Measurements from ENCODE around the gene ADAMTSL2.

Gene ADAMTSL2

DNA sequence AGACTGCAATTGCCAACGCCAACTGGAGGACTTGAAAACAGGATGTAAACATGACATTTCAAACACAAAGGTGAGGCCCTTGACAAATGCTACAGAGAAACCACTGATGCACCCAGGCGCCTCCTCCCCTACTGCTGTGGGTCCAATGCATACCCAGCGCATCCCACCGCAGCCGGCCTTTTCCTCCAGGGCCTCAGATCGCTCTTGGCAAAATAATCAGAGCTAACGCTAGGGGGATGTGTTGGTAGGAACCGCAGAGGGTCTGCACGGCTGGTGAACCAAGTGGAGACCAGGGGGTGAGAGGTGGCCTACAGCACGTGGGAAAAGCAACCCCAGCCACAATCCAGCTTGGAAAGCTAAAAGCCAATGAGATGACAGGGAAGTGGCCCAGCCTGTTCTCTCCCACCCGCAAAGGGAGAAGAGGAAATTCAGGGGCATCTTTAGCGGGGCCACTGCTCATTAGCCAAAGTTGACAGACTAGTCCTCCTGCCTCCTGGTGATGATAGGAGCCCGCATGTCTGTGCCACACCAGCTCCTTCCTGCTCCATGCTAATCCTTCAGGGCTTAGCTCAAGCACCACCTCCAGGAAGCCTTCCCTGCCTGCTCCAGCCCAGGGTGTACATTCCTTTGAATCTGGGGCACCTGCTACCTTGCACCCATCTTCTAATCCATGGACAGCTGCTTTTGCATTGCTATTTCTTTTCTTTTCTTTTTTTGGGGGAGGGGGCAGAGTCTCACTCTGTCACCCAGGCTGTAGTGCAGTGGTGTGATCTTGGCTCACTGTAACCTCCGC lies 68.8 kb downstream of the ADAMTSL2 start:
- DNase-seq (ENCODE audit: low spot score): peak; percentile 80

DNA sequence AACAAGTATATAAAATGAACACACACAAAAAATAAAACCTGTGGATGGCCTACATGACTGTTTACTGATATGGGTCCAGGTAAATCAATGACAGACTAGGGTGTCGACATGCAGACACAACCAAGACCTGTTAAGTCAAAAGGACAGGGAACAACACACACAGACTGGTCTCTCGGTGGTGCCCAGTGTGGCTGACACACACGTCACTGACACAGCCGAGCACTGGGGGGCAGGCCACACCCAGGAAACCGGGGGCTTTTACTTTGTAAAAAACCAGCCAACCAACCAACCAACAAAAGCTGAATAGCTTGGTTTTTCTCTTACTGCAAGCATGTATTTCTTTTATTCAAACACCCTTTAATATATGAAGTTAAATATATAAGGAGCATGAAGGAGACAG lies 69.7 kb downstream of the ADAMTSL2 start:
- DNase-seq (ENCODE audit: low spot score): no peak

DNA sequence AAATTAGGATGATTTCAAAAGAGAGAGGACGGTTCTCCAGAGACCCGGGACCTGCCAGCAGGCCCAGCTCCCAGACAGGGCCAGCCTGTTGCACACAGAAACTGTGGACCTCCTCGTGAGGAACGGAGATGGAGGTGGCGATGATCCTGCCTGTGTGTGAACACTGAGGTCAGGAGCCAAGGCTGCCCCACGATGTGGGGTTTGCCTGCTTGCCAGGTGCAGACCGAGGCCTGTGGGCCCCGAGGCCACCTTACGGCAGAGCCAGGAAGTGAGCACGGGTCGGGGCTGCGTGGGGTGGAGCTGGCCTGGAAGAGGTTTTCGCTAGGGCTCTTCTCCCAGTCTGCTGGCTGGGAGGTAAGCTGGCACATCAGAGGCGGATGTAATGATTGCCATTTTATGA lies 70.4 kb downstream of the ADAMTSL2 start:
- no peak for DNase-seq (ENCODE audit: low spot score)

DNA sequence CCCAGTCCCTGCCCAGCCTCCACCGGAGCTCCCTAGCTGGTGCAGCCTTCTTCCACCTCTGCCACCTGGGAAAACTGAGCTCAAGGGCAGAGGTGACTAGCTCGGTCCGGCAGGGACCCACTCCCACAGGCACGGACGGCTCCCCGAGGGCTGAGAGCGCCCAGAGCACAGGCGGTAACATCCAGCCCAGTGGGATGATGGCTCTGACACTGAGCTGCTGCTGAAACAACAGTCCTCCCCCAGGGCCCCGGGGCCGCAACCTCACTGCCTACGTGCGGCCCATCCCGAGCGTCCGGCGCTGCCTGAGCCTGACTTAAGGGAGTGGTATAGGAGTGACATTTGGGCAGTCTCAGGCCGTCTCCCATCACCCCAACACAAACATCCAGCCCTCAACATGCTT lies 70.9 kb downstream of the ADAMTSL2 start:
- no peak for DNase-seq (ENCODE audit: low spot score)

DNA sequence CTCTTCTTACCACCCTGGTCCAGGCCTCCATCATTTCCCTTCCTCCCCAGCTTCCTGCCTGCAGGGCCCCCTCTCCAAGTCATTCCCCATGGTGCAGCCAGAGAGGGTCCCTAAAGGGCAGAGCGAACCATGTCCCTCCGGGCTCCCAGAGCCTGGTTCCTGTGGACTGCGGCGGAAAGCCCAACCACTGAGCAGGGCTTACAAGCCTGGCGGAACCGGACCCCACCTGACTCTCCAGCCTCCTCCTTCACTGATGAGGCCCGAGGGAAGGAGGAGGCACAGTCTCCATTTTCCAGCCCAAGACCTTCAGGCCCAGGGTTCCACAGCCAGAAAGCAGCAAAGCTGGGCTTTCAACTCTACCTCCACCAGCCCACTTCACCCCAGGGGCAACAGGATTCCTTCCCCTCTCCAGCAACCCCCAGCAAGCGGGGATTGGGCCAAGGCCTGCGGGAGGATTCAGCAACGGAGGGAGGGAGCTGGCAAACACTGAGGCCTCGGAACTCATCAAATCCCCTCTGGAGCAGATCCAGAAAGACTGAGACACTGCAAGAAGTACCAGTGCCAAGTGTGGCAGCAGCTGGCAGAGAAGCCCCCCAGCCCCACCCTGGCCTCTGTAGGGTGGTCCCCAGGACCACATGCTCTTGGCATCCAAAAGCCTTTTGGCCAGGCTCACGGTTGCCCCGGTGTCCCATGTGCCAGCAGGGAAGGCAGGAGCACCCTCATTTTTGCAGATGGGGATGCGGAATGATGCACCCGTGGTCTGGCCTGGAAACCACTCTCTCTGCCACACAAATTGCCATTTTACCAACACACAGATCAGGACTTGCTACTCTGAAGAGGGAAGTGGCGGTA lies 71.6 kb downstream of the ADAMTSL2 start:
- no peak for DNase-seq (ENCODE audit: low spot score)

DNA sequence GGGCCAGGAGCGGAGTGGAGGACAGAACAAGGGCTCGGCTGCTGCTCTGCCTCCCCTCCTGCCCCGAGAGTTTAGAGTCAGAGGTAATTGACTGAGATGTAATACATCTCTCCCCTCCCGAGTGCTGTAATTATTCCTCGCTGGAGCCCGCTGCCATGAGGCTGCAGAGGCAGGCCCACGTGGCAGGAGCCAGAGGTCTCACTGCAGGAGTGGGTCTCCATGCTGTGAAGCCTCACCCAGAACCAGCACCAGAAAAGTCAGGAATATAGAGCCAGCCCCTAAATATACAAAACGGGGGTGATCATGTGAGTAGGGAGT lies 72.2 kb downstream of the ADAMTSL2 start:
- peak; percentile 60 for DNase-seq (ENCODE audit: low spot score)

DNA sequence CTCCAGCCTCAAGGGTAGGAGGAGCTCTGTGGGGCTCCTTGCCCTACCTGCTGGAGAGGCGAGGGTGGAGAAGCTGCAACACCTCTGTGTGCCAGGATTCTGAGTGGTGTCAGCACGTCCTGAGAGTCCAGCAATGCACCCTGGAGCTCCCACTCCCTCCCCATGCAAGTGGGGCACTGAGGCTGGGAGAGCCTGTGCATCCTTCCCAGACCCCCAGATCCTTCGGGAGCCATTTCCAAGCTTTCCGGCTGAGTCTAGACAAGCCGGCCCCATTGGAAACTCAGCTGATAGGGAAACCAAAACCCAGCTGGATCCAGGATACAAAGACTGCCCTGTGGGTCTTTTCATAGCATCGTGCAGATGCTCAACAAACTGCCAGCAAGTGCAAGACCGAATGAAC lies 72.9 kb downstream of the ADAMTSL2 start:
- DNase-seq (ENCODE audit: low spot score): no peak

DNA sequence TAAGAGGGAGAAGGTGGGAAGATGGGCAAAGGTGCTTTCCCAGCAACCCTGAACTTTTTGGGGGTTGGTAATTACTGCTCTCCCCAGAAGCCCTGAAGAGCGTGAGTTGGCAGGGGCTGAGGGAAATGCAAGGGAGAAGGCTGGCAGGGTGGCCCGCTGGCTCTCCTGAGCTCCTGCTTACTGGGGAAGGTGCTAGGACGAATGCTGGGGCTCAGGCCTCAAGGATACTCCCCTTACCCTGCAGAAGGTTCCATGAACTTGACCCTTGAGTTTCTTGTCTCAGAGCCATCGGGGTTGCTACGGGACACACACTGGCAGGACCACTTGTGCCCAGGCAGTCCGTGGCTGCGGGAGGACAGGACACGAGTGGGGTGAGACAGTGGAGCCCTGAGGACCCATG lies 73.5 kb downstream of the ADAMTSL2 start:
- no peak for DNase-seq (ENCODE audit: low spot score)

DNA sequence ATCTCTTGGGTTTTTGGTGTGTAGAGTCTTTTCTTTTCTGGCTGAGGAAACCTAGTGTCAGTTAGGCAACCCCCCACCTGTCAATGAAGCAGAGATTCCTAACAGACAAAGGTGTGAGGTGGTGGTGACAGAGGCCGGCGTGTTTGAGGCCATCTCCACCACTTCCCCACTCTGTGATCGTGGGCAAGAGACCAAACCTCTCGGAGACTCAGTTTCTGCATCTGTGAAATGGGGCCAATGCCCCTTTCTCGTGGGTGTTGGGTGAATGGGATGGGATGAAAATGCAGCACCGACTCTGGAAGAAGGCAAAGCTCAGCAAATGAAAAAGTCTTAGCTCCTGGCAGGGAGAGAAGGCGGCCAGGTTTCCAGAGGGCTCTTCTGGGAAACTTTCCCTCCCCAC lies 73.9 kb downstream of the ADAMTSL2 start:
- no peak for DNase-seq (ENCODE audit: low spot score)

DNA sequence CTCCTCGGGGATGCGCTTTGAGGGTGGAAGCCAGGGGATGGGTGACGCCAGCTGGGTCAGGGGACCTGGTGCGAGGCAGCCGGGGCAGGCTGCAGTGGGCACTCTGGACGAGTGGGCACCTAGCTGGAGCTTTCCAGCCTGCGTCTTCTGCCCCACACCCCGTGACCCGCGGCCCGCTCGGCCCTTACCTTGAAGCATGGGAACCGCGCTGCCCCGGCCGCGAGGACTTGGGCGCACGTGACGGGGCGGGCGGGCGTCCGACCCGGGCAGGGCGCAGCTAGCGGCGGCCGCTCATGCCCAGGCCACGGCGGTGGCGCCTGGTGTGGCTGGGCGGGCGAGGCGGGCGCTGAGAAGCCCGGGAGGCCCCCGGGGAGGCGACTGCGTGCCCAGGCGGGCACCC lies 74.4 kb downstream of the ADAMTSL2 start:
- no peak for DNase-seq (ENCODE audit: low spot score)

DNA sequence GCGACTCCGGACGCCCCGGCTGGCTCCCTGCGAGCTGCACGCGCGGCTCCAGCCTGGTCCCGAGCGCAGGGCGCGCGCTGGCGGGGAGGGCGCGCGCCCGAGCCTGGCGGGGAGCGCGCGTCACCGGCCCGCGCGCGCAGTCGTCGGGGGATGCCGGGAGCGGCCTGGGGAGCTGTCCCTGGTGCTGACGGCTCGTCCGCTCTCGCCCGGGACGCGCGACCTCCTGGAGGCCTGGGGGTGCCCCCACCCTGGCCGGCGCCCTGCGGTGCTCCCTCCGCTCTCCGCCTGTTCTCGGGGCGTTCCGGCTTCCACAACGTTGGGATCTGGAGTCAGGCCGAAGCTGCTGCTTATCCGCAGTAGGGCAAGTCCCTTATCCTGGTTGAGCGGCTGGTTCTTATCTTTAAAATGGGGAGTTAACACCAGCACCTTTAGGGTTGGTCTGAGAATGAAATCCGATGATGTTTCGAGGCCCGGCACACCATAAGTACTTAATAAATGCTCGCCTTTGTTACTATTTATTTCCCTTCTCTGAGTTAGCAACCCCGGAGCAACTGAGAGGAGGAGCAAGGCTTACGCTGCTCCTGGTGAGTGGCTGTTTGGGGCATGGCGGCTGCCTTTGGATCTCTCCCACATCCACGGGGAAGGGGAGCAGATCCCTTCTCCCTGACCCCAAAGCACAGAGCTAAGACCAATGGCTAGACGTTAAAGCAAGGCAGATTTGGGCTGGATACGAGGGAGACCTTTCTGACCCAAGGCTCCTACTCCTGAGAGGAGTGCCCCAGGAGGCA lies 75.0 kb downstream of the ADAMTSL2 start, which contains the start of gene FAM163B:
Gene FAM163B (minus strand): TSS at position 79 of the 788 bp plus-strand sequence. CDS start 29,166 bp downstream, outside the sequence.
- DNase-seq (ENCODE audit: low spot score): no peak

DNA sequence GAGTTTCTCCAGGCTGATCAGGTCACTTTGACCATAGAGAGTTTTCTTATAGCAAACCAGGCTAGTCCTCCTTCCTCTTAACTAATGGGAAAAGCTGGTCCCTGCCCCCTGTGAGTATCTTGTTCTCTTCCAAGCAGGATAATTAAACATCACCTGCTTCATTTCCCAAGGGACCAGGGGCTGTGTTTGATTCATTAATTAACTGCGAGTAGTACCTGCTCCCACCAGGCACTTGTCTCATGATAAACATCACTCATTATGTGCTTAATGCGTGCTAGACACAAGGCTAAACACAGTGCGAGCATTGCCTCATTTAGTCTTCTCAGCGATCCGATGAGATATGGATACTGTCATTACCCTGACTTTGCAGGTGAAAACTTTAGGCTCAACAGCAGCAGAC lies 76.3 kb downstream of the ADAMTSL2 start:
- DNase-seq (ENCODE audit: low spot score): peak; percentile 72

DNA sequence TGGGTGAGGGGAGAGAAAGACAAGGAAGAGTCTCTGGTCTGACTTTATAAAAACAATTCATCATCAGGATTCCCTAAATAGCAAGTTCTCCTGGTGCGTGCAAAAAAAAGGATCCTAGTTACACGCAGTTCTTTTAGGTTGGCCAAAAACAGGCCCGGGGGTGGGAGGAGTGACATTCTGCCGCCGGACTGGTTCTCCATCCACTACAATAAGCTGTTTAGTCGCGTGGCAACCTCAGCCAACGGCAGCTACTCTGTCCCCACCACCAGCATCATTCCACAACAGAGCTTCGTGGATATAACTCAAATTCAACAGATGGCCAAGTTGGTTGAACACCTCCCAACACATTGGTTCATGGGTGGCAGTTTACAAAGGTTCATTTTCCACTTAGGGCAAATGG lies 77.5 kb downstream of the ADAMTSL2 start:
- no peak for DNase-seq (ENCODE audit: low spot score)

DNA sequence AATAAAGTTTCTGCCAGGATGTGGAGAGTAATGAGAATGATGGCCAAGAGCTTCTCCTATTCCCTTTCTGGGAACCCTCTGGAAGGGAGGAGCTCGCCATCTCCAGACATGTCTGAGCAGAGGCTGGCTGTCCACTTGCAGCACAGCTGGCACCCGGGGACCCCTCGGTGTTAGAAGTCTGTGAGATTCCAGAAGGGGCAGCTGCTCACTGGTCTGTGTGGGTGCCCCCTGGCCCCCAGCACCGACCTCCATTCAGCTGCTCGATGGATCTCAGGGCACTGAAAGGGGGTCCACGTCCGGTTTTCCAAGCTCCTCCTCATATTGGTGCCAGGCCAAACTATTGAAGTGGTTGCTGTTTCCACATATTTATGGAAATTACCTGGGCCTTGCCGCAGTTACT lies 78.3 kb downstream of the ADAMTSL2 start:
- DNase-seq (ENCODE audit: low spot score): no peak

DNA sequence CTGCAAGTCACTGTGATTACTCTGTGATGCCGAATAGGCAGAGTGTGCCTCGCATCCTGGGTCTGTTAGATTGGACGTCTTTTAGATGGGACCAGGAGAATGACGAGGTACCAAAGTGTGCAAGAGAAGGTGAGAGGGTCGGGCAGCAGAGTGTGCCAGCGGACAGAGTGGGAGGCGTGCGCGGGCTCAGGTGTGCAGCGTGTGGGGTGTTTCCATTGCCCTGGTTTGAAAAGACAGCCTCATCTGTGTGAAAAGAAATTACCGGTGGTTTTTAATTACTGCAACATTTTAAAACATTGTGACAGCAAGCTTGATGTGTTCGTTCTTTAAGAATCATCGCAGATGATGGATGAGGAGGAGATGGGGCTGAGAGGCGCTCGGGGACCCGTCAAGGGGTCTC lies 78.9 kb downstream of the ADAMTSL2 start:
- no peak for DNase-seq (ENCODE audit: low spot score)

DNA sequence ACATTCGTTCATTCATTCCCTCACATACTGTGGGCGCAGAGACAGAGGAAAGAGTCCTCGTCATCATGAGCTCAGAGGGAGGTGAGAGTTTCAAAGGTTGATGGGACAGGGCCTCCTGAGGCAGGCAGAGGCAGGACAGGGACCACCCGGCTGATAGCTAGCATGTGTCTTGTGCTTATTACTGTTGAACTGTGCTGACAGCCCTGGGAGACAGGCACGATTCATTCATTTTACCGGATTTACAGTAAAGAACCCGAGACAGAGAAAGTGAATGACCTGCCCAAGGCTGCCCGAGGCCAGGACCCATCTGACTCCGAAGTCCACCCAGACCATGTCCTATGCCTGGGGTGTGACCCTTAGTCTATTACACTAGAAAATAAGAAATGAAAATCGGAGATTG lies 79.6 kb downstream of the ADAMTSL2 start:
- DNase-seq (ENCODE audit: low spot score): no peak

DNA sequence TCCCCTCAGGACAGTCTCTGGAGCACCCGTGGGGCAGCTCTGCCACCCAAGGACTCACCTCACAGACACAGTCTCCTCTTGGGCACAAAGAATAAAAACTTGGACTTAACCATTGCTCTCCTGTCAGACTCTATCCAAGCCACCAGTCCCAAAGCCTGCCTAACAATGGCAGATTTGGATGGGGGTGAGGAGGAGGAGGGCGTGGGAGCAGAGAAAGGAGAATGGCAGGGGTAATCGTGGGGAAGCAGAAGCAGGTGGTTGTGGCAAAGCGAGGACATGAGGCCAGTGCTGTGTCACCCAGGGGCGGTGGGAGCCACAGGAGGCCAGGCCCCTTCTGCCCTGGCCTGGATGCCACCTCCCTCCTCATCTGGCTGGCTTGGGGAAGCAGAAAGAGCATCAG lies 80.2 kb downstream of the ADAMTSL2 start:
- no peak for DNase-seq (ENCODE audit: low spot score)

DNA sequence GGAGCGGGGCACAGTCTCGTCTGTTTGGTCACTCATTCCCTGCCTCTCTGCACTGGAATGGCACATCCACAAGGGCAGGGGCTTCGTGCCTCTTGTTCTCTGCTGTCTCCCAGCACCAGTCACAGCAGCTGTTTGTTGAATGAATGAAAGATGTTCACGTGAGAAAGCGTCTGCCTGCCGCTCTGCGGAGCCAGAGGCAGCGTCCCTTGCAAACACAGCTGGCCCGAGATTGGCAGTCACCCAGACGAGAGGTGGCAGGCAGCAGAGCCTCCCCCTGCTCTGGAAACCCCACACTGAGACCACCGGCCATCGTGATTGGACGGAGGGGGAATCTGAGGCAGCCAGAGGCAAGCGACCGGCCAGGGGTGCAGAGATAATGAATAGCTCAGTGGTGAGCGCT lies 80.7 kb downstream of the ADAMTSL2 start:
- no peak for DNase-seq (ENCODE audit: low spot score)

DNA sequence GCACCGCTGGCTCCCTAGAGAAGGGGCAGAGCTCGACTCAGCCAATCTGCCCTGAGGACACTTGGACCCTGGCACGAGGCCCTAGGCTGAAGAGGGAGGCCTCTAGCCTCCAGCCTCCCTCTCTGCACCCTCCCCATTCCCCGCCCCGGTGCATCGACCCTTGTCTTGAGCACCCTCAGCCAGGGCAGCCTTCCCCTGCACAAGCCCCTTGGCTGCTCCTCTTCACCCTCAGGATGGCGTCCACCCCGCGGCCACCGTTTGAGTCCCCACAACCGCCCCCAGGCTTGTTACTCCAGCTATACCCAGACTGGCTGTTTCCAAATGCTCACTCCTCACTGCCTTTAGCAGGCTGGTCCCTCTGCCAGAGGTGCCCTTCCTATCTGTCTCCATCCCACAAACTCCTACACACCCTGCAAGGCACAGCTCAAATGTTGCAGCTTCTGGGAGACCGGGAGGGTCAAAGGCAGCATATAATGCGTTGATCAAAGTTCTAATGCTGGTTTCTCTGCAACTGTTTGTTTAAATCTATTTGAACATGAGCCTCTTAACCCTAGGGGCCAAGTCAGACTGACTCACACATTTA lies 81.2 kb downstream of the ADAMTSL2 start:
- DNase-seq (ENCODE audit: low spot score): no peak

DNA sequence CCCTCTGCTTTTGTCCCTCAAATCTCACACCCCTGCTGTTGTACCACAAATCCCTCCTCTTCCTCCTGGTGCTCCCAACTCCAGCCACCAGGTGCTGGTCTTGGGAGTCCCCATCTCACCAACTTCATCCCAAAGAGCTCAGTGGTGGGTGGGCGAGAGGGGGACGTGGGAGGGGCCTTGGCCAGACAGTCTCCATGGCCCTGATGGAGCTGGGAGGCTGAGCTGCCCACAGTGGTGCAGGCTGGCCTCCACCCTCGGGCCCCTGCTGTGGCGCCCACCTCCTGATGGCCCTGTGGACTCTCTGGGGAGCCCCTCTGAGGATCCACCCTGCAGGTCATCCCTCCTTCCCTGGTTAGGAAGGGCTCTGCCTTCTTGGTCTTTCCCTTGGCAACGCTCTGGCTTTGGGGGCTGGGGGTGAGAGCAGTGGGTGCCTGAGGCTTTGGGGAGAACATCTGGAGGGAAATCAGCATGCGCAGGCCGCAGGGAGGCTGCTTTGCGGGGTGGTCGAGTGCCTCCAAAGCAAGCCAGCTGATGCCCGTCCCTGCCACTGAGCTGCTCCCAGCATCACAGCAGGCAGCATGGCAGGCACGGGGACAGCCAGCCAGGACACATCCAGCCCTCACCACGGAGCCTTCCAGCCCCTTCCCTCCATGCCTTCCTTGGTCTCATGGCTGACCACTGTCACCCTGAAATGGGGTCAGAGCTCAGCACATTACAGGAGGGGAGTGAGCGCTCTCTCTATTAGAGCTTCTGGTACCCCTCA lies 82.3 kb downstream of the ADAMTSL2 start:
- DNase-seq (ENCODE audit: low spot score): no peak

DNA sequence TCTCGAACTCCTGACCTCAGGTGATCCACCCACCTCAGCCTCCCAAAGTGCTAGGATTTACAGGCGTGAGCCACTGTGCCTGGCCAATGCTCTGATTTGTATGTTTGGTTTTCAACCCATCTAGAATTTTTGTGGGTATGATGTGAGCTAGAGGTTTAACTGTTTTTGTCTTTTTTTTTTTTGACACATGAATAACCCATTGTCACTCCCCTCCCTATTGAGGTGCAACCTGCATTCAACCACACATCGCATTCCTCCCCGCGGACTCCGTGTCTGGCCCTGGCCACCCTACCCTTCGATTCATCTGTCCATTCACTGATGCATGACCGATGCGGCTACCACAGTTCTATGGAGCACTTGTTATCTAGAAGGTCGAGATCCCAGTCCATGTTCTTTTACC lies 84.2 kb downstream of the ADAMTSL2 start:
- DNase-seq (ENCODE audit: low spot score): no peak
